HEK293T (cell line): Measurements from ENCODE around the gene NOC2L.

Experiments
- CTCF ChIA-PET: fragments of 350-600 bp; formaldehyde crosslinking; extraction: SDS; loops from one replicate; lab custom pipeline; 2021; ENCODE audit warnings: antibody characterized with exemption, inconsistent platforms; lab: Yijun Ruan, JAX
- POLR2A ChIA-PET: fragments of 350-600 bp; formaldehyde crosslinking; extraction: SDS; loops from one replicate; lab custom pipeline; 2020; ENCODE audit warnings: antibody characterized with exemption, inconsistent platforms; lab: Yijun Ruan, JAX
- DNase-seq: peaks from one replicate; pipeline ENCODE4 v3.0.0; 2012; ENCODE audit warnings: mixed read lengths; ENCODE audit errors: extremely low spot score
- ARNT ChIP-seq: fragments of 450-650 bp; IDR thresholded peaks from 2 replicates; pipeline ENCODE4 v1.6.1; 2017; ENCODE audit warnings: mild to moderate bottlenecking
- BHLHE40 ChIP-seq: fragments of 450-650 bp; IDR thresholded peaks from 2 replicates; pipeline ENCODE4 v1.6.1; 2016; ENCODE audit warnings: mild to moderate bottlenecking, moderate library complexity, borderline replicate concordance
- CTBP1 ChIP-seq: fragments of 450-650 bp; IDR thresholded peaks from 2 replicates; pipeline ENCODE4 v1.6.1; 2016; ENCODE audit warnings: borderline replicate concordance
- ELF4 ChIP-seq: fragments of 450-650 bp; IDR thresholded peaks from 2 replicates; pipeline ENCODE4 v1.6.1; 2017; ENCODE audit warnings: antibody characterized with exemption
- FOXA1 ChIP-seq: fragments of 450-650 bp; IDR thresholded peaks from 2 replicates; pipeline ENCODE4 v1.6.1; 2016; ENCODE audit warnings: mild to moderate bottlenecking
- FOXK2 ChIP-seq: fragments of 450-650 bp; IDR thresholded peaks from 2 replicates; pipeline ENCODE4 v1.6.1; 2016; ENCODE audit warnings: mild to moderate bottlenecking
- FOXM1 ChIP-seq: fragments of 450-650 bp; IDR thresholded peaks from 2 replicates; pipeline ENCODE4 v1.6.1; 2017; ENCODE audit warnings: mild to moderate bottlenecking, borderline replicate concordance
- HDGF ChIP-seq: fragments of 450-650 bp; IDR thresholded peaks from 2 replicates; pipeline ENCODE4 v1.6.1; 2017; ENCODE audit warnings: antibody characterized with exemption, borderline replicate concordance
- L3MBTL2 ChIP-seq: fragments of 450-650 bp; conservative IDR thresholded peaks from 2 replicates; pipeline ENCODE4 v1.6.1; 2016; ENCODE audit warnings: mild to moderate bottlenecking
- LEF1 ChIP-seq: fragments of 450-650 bp; IDR thresholded peaks from 2 replicates; pipeline ENCODE4 v1.6.1; 2017; ENCODE audit warnings: mild to moderate bottlenecking, borderline replicate concordance
- NFRKB ChIP-seq: fragments of 450-650 bp; IDR thresholded peaks from 2 replicates; pipeline ENCODE4 v1.6.1; 2016; ENCODE audit warnings: mild to moderate bottlenecking, moderate library complexity
- SP1 ChIP-seq: fragments of 450-650 bp; IDR thresholded peaks from 2 replicates; pipeline ENCODE4 v1.6.1; 2017
- TARDBP ChIP-seq: fragments of 450-650 bp; IDR thresholded peaks from 2 replicates; pipeline ENCODE4 v1.6.1; 2016

The NOC2L gene

GRCh38 chr1:897226-897625 is 61.8 kb downstream of the NOC2L start:
- ChIA-PET CTCF (no interaction called here), POLR2A (no interaction called here)
- TF ChIP-seq TARDBP: no peak
- no peak for TF ChIP-seq SP1
- TF ChIP-seq FOXK2: no peak
- TF ChIP-seq LEF1: no peak
- TF ChIP-seq BHLHE40: no peak
- TF ChIP-seq FOXM1: no peak
- no peak for TF ChIP-seq HDGF
- TF ChIP-seq FOXA1: no peak
- no peak for TF ChIP-seq CTBP1
- TF ChIP-seq ARNT: no peak
- TF ChIP-seq ELF4: no peak
- TF ChIP-seq NFRKB: no peak
- TF ChIP-seq L3MBTL2: no peak
- DNase-seq: no peak
